IMR-90 (cell line): ENCODE measurements around the gene KIAA0040. TPM values are rescaled to one million over a fixed set of nuclear protein-coding genes. Genes with fewer than 3 reads are reported as not detected.

Experiments
- ATAC-seq: fragments of 200-7000 bp; cut with Tn5 transposase; 2 replicates; pipeline ENCODE4 v1.9.1; 2020; ENCODE audit warnings: low read depth, mild to moderate bottlenecking, moderate library complexity
- BruUV-seq: library from RNA; stranded (reverse); fragments of 400-500 nt; replicated peaks from 2 replicates; lab custom pipeline; 2021; lab: Mats Ljungman, UMichigan
- CTCF ChIA-PET: fragments of 300-600 bp; formaldehyde crosslinking; extraction: SDS; loops from one replicate; lab custom pipeline; 2021; ENCODE audit warnings: antibody characterized with exemption; lab: Yijun Ruan, JAX
- POLR2A ChIA-PET: fragments of 300-600 bp; sonication (Branson Sonifier 250); formaldehyde crosslinking; loops from one replicate; lab custom pipeline; 2022; ENCODE audit warnings: antibody characterized with exemption; ENCODE audit not compliant: unreplicated experiment; lab: Charles Lee
- DNase-seq: peaks from one replicate; pipeline ENCODE4 v3.0.0; 2013
- H2AFZ ChIP-seq: replicated peaks from 2 replicates; pipeline ENCODE3; 2013; ENCODE audit warnings: low read length, mild to moderate bottlenecking; ENCODE audit not compliant: poor library complexity
- H2AK5ac ChIP-seq: 2 replicates; pipeline ENCODE4 v1.6.1; 2013; ENCODE audit warnings: low read depth, low read length, inconsistent platforms
- H2AK9ac ChIP-seq: replicated peaks from 2 replicates; pipeline ENCODE3; 2013; ENCODE audit warnings: mild to moderate bottlenecking, low read depth, low read length, moderate library complexity; ENCODE audit not compliant: poor library complexity
- H2BK120ac ChIP-seq: 2 replicates; pipeline ENCODE4 v1.6.1; 2013; ENCODE audit warnings: low read depth, low read length, inconsistent platforms
- H2BK15ac ChIP-seq: 3 replicates; pipeline ENCODE4 v1.6.1; 2013; ENCODE audit warnings: low read depth, low read length, inconsistent platforms
- H2BK20ac ChIP-seq: 2 replicates; pipeline ENCODE4 v1.6.1; 2013; ENCODE audit warnings: low read depth, mild to moderate bottlenecking, inconsistent platforms, low read length, moderate library complexity
- H2BK5ac ChIP-seq: 2 replicates; pipeline ENCODE4 v1.6.1; 2013; ENCODE audit warnings: mild to moderate bottlenecking, low read depth, low read length, inconsistent platforms; ENCODE audit not compliant: poor library complexity, severe bottlenecking
- H3K14ac ChIP-seq: replicated peaks from 2 replicates; pipeline ENCODE4 v1.6.1; 2013; ENCODE audit warnings: low read depth, low read length, inconsistent platforms
- H3K18ac ChIP-seq: 2 replicates; pipeline ENCODE4 v1.6.1; 2013; ENCODE audit warnings: low read depth, low read length, control low read depth
- H3K23ac ChIP-seq: 2 replicates; pipeline ENCODE4 v1.6.1; 2013; ENCODE audit warnings: low read depth, low read length, inconsistent platforms
- H3K27ac ChIP-seq: 2 replicates; pipeline ENCODE4 v1.5.1; 2013; ENCODE audit warnings: mild to moderate bottlenecking, control low read depth, low read length; ENCODE audit not compliant: insufficient read depth
- H3K27me3 ChIP-seq: 2 replicates; pipeline ENCODE4 v1.6.1; 2013; ENCODE audit warnings: low read length; ENCODE audit not compliant: control insufficient read depth, insufficient read depth
- H3K36me3 ChIP-seq: 2 replicates; pipeline ENCODE4 v1.6.1; 2013; ENCODE audit warnings: low read length, mixed read lengths; ENCODE audit not compliant: control insufficient read depth, insufficient read depth
- H3K4ac ChIP-seq: 2 replicates; pipeline ENCODE4 v1.6.1; 2013; ENCODE audit warnings: low read depth, low read length, inconsistent platforms
- H3K4me1 ChIP-seq: 2 replicates; pipeline ENCODE4 v1.6.1; 2013; ENCODE audit warnings: low read length, mixed read lengths; ENCODE audit not compliant: control insufficient read depth, insufficient read depth
- H3K4me2 ChIP-seq: 2 replicates; pipeline ENCODE4 v1.6.1; 2013; ENCODE audit warnings: low read depth, mild to moderate bottlenecking, control low read depth, low read length, moderate library complexity
- H3K4me3 ChIP-seq: 2 replicates; pipeline ENCODE4 v1.5.1; 2013; ENCODE audit warnings: low read depth, mild to moderate bottlenecking, control low read depth, low read length, moderate library complexity; ENCODE audit not compliant: insufficient read depth
- H3K56ac ChIP-seq: 2 replicates; pipeline ENCODE4 v1.6.1; 2013; ENCODE audit warnings: low read length, inconsistent platforms; ENCODE audit not compliant: insufficient read depth; ENCODE audit errors: extremely low read depth
- H3K79me1 ChIP-seq, 2 experiments: 2 replicates each; pipeline ENCODE4 v1.6.1; 2013; ENCODE audit warnings: low read length in 2 of 2, inconsistent platforms in 1 of 2, low read depth in 1 of 2
- H3K9ac ChIP-seq: 2 replicates; pipeline ENCODE4 v1.6.1; 2013; ENCODE audit warnings: low read depth, low read length, control low read depth
- H3K9me1 ChIP-seq: 2 replicates; pipeline ENCODE4 v1.6.1; 2013; ENCODE audit warnings: low read length, inconsistent platforms; ENCODE audit not compliant: insufficient read depth
- H3K9me3 ChIP-seq: 2 replicates; pipeline ENCODE4 v1.6.1; 2013; ENCODE audit warnings: low read length; ENCODE audit not compliant: control insufficient read depth, insufficient read depth
- H4K20me1 ChIP-seq: 2 replicates; pipeline ENCODE4 v1.6.1; 2013; ENCODE audit warnings: low read length, inconsistent platforms; ENCODE audit not compliant: insufficient read depth
- H4K5ac ChIP-seq: 2 replicates; pipeline ENCODE4 v1.6.1; 2013; ENCODE audit warnings: mild to moderate bottlenecking, low read depth, low read length, control low read depth
- H4K8ac ChIP-seq, 2 experiments: 2 replicates each; pipeline ENCODE4 v1.6.1; 2013; ENCODE audit warnings: low read depth in 2 of 2, low read length in 2 of 2, control low read depth in 1 of 2, inconsistent platforms in 1 of 2
- H4K91ac ChIP-seq: 2 replicates; pipeline ENCODE4 v1.6.1; 2013; ENCODE audit warnings: low read depth, low read length, inconsistent platforms; ENCODE audit not compliant: insufficient read depth
- RFX5 ChIP-seq: IDR thresholded peaks from 2 replicates; pipeline ENCODE4 v1.8.0; 2012; ENCODE audit warnings: low read depth, mild to moderate bottlenecking, low read length, moderate library complexity
- WGBS, 2 experiments: methylation state at CpG; one replicate each; pipeline versions ENCODE4 v1.1.5 to v1.1.7; 2013; ENCODE audit warnings: missing lambda C conversion rate in 2 of 2; ENCODE audit not compliant: insufficient read length in 1 of 2; ENCODE audit errors: extremely low coverage in 2 of 2; 5-methylcytosine and 5-hydroxymethylcytosine counted together
- dilution Hi-C: fragments of 300-500 bp; cut with HindIII; formaldehyde crosslinking; loops from one replicate; pipeline ENCODE4 v1.14.3; 2018; ENCODE audit warnings: low sequenced_read_pairs; ENCODE audit not compliant: unreplicated experiment
- in situ Hi-C: fragments of 300-500 bp; cut with MboI; formaldehyde crosslinking; loops from 3 replicates; pipeline ENCODE4 v1.14.3; 2019; ENCODE audit warnings: low sequenced_read_pairs, inconsistent platforms, mixed read lengths
- intact Hi-C: fragments of 100-400 bp; cut with micrococcal nuclease; formaldehyde crosslinking; loops from 2 replicates; pipeline ENCODE4 v1.10.0; 2022
- polyA plus RNA-seq, 3 experiments: library from polyadenylated mRNA; depleted of rRNA; stranded (reverse); fragments of >200 nt; gene quantifications; 2 replicates each; pipeline ENCODE4 v1.2.3, GENCODE V29; 2012; ENCODE audit warnings: low replicate concordance in 1 of 3
- total RNA-seq: library from RNA; depleted of rRNA; stranded (reverse); fragments of >200 nt; gene quantifications from 2 replicates; pipeline ENCODE4 v1.2.3, GENCODE V29; 2012
- TF ChIP-seq, protein P1 (sequence below): fragments of 150-350 bp; IDR thresholded peaks from 2 replicates; pipeline ENCODE4 v1.6.1; 2017; ENCODE audit warnings: mild to moderate bottlenecking, antibody characterized with exemption, low read length, low read depth

Gene KIAA0040
- total and polyA plus RNA-seq, 2 of the 4 experiments (the other 2 are of a cell fraction): 0.05 to 0.18 TPM

- H2AFZ ChIP-seq: no peak overlapping the region
- no peak overlapping the region for H2AK5ac ChIP-seq
- no peak overlapping the region for H3K27ac ChIP-seq
- dilution Hi-C loops (no loop called here), intact Hi-C loops (no loop called here), in situ Hi-C loops (no loop called here)
- H3K9me1 ChIP-seq: no peaks in the 10 kb centered on the region
- no peak overlapping the region for H4K5ac ChIP-seq
- H2BK15ac ChIP-seq: no peak overlapping the region
- no peak overlapping the region for H2BK5ac ChIP-seq
- H2AK9ac ChIP-seq: no peak overlapping the region
- H3K9me3 ChIP-seq: no peaks in the 10 kb centered on the region
- no peak overlapping the region for H3K18ac ChIP-seq
- no peak for DNase-seq
- 0% methylated on average over 1 of the region's 5 CpGs; no CpG with 5 or more reads in 1 of the 2 experiments for WGBS, 2 experiments
- no peak for ATAC-seq
- no peaks in the 10 kb centered on the region for H3K79me1 ChIP-seq
- H3K4me3 ChIP-seq: no peak overlapping the region
- no peak overlapping the region for H4K91ac ChIP-seq
- no peak overlapping the region for H3K9ac ChIP-seq
- ChIA-PET POLR2A (no interaction called here), CTCF (no interaction called here)
- no peaks in the 10 kb centered on the region for H3K36me3 ChIP-seq
- H2BK20ac ChIP-seq: no peak overlapping the region
- H3K4ac ChIP-seq: no peak overlapping the region
- no peak overlapping the region for H3K56ac ChIP-seq
- H3K27me3 ChIP-seq: no peaks in the 10 kb centered on the region
- no peak overlapping the region for H4K8ac ChIP-seq
- no peak overlapping the region for H3K4me2 ChIP-seq
- peak; percentile 86 for TF ChIP-seq RFX5
- TF ChIP-seq, protein P1, sequence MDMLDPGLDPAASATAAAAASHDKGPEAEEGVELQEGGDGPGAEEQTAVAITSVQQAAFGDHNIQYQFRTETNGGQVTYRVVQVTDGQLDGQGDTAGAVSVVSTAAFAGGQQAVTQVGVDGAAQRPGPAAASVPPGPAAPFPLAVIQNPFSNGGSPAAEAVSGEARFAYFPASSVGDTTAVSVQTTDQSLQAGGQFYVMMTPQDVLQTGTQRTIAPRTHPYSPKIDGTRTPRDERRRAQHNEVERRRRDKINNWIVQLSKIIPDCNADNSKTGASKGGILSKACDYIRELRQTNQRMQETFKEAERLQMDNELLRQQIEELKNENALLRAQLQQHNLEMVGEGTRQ: no peak
- H2BK120ac ChIP-seq: 0 out of 2 replicates have a peak overlapping the region, but pooled peaks have one; percentile 10
- no peak overlapping the region for H3K14ac ChIP-seq
- BruUV-seq: no TSS peak
- H3K23ac ChIP-seq: no peak overlapping the region
- H3K4me1 ChIP-seq: peaks cover 2% of the 10 kb centered on the region; the same call in 1 of the 2 replicates
- no peaks in the 10 kb centered on the region for H4K20me1 ChIP-seq
These were observed 62.5 kb downstream of the KIAA0040 start for GRCh38 chr1:175129997-175130648.
